ENCODE measurements around the gene RYR2. TPM values are rescaled to one million over a fixed set of nuclear protein-coding genes. Genes with fewer than 3 reads are reported as not detected.
A peak's percentile ranks its signal among the peaks of the same experiment; 100 is the strongest.

The RYR2 gene
- total and polyA plus RNA-seq, 7 donors, result under 0.01 to 22.4 (median 6.1) TPM

DNA sequence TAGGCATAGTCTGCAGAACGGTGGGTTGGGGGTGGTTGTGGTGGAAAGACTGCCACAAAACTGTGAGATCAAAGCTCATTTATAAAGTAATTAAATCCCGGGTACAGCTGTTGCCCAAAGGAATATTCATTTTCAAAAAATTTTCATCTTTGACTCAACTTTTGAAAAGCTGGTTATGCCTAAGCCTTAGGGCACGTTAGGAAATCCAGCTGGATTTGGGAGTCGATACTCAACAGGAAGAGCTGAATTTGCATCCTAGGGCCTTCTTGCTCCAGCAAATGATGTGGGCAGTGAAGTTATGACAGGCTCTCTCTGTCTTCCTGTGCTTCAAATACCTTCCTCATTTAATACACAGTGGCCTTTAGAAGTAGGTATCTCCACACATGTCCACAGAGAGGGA, 817.0 kb downstream of the RYR2 start:
- H3K27me3 ChIP-seq, result no peaks in the 10 kb centered on the region
- intact Hi-C loops (cut with DNase I), result no loop called here
- no peaks in the 10 kb centered on the region for H3K36me3 ChIP-seq
- DNase-seq, result no peak
- H3K4me3 ChIP-seq, result no peak overlapping the region
- no peak overlapping the region for H3K27ac ChIP-seq
- H3K4me1 ChIP-seq, result peaks cover 0 to under 1% (median 0%) of the 10 kb centered on the region in 4 donors
- no peaks in the 10 kb centered on the region for H3K9me3 ChIP-seq
- 64 to 73% methylated on average over 4 of the region's 4 CpGs for WGBS, 2 donors
- TF ChIP-seq POLR2AphosphoS5 (IDR thresholded peaks at IDR 0.05), result no peak
- no peak for TF ChIP-seq EP300 (IDR thresholded peaks at IDR 0.05)
- TF ChIP-seq, protein P1, sequence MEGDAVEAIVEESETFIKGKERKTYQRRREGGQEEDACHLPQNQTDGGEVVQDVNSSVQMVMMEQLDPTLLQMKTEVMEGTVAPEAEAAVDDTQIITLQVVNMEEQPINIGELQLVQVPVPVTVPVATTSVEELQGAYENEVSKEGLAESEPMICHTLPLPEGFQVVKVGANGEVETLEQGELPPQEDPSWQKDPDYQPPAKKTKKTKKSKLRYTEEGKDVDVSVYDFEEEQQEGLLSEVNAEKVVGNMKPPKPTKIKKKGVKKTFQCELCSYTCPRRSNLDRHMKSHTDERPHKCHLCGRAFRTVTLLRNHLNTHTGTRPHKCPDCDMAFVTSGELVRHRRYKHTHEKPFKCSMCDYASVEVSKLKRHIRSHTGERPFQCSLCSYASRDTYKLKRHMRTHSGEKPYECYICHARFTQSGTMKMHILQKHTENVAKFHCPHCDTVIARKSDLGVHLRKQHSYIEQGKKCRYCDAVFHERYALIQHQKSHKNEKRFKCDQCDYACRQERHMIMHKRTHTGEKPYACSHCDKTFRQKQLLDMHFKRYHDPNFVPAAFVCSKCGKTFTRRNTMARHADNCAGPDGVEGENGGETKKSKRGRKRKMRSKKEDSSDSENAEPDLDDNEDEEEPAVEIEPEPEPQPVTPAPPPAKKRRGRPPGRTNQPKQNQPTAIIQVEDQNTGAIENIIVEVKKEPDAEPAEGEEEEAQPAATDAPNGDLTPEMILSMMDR (IDR thresholded peaks at IDR 0.05), result no peak
- no peak for TF ChIP-seq POLR2A (IDR thresholded peaks at IDR 0.05)

DNA sequence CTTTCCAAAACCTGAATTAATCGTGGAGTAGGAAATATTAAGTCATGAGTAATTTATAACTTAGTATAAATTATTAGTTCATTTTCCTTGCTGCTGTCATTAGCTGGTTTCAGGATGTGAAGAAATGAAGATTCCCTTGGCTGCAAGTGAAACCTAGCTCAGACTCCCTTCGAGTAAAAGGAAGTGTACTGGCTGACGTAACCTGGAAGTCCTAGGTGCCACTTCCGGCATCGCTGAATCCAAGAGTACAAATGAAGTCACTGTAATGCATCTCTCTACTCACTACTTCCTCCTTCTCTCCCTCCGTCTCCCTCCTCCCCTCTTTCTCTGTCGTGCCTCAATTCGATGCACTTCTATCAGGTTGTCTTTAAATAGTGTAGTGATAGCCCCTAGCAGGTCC, 820.0 kb downstream of the RYR2 start:
- Histone ChIP-seq H3K27ac (no peak overlapping the region), H3K27me3 (no peaks in the 10 kb centered on the region), H3K4me1 (peaks cover 0 to 6% (median 0%) of the 10 kb centered on the region in 4 donors), H3K36me3 (no peaks in the 10 kb centered on the region), H3K9me3 (no peaks in the 10 kb centered on the region), H3K4me3 (no peak overlapping the region)
- 80 to 81% methylated on average over 8 of the region's 8 CpGs for WGBS, 2 donors
- TF ChIP-seq EP300 (IDR thresholded peaks at IDR 0.05), result no peak
- TF ChIP-seq, protein P1 (IDR thresholded peaks at IDR 0.05), result no peak
- no peak for TF ChIP-seq POLR2A (IDR thresholded peaks at IDR 0.05)
- no peak for TF ChIP-seq POLR2AphosphoS5 (IDR thresholded peaks at IDR 0.05)
- intact Hi-C loops (cut with DNase I), result no loop called here
- DNase-seq, result no peak

DNA sequence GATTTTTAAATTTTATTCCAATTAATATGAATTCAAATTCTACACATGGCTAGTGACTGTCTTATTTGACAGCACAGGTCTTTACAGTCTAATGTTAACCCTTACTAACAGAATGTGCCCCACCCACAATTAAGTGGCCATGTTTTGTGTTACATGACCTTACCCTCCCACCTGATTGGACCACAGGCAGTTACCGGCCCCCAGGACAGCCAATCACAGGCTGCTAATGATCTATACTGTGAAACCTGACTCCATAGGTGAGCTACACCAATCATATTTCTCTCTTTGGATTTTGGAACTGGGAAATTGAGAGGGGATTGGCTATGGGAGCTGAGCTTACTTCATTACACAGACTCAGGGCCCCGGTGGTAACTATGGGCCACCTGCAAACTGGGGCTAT, 821.2 kb downstream of the RYR2 start:
- no peak overlapping the region for H3K4me3 ChIP-seq
- H3K27me3 ChIP-seq, result no peaks in the 10 kb centered on the region
- H3K36me3 ChIP-seq, result no peaks in the 10 kb centered on the region
- intact Hi-C loops (cut with DNase I), result no loop called here
- peaks cover 0 to 6% (median 0%) of the 10 kb centered on the region in 4 donors for H3K4me1 ChIP-seq
- TF ChIP-seq POLR2A (IDR thresholded peaks at IDR 0.05) (no peak), POLR2AphosphoS5 (IDR thresholded peaks at IDR 0.05) (no peak), EP300 (IDR thresholded peaks at IDR 0.05) (no peak)
- TF ChIP-seq, protein P1 (IDR thresholded peaks at IDR 0.05), result no peak
- H3K9me3 ChIP-seq, result no peaks in the 10 kb centered on the region
- H3K27ac ChIP-seq, result no peak overlapping the region
- no peak for DNase-seq
- 68 to 82% methylated on average over 2 of the region's 2 CpGs for WGBS, 2 donors

DNA sequence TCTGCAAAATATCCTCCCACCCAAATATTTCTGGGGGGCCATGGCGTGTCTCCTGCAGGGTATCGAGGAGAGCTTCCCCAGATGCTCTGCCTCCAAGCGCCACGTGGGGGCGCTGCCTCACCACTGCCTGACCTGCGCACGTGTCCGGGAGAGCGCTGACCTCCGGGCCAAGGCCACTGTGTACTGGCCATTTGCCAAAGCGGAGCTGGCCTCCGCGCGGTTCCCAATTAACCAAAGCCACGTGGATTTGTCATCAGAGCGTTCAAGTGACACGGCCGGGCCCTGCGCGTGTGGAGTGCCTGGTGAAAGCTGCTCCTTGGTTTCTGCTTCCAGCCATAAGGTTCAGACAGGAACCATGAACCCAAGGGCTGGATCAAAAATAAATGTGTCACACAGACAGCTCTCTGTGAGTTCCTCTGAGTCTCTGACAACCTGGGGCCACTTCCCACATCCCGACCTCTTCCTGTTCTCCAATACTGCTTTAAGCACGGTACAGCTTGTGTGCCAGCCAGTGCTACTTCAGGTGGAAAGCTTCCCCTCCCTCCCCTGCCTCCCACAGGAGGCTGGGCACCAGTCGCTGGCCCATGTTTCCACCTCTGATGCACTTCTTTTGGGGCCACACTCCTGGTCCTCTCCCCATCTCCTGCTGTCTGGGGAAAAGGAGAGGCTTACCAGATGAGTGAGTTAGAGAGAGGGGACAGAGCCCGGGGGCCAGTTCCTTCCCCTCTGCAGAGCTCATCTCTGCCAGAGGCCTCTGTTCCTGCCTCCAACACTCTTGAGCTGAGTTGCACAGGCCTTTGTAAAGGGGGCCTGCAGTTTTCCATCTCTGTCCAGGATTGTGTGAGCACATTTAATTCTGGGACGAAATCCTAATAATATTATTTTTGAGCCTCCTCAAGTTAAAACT, 822.6 kb downstream of the RYR2 start:
- intact Hi-C loops (cut with DNase I), result no loop called here
- H3K36me3 ChIP-seq, result no peaks in the 10 kb centered on the region
- no peaks in the 10 kb centered on the region for H3K9me3 ChIP-seq
- no peak overlapping the region for H3K4me3 ChIP-seq
- no peak overlapping the region for H3K27ac ChIP-seq
- H3K4me1 ChIP-seq, result peaks cover 0 to 6% (median 0%) of the 10 kb centered on the region in 4 donors
- DNase-seq, result peak; percentile 67
- no peaks in the 10 kb centered on the region for H3K27me3 ChIP-seq
- 12 to 13% methylated on average over 25 of the region's 25 CpGs for WGBS, 2 donors
- TF ChIP-seq, protein P1 (IDR thresholded peaks at IDR 0.05), result peak in 3 of 4 experiments; percentile 34 to 67 (median 39)
- TF ChIP-seq EP300 (IDR thresholded peaks at IDR 0.05), result no peak
